Measurements from ENCODE around the gene MXRA7. TPM values are rescaled to one million over a fixed set of nuclear protein-coding genes. Genes with fewer than 3 reads are reported as not detected.
"Not testable (repeated sequence)": the region's sequence is repeated elsewhere in the genome, so short reads cannot be mapped to it uniquely, and the experiment has no call there.

Gene MXRA7
- total RNA-seq, 2 experiments from 2014 or later = 11.4 to 12.1 TPM

DNA sequence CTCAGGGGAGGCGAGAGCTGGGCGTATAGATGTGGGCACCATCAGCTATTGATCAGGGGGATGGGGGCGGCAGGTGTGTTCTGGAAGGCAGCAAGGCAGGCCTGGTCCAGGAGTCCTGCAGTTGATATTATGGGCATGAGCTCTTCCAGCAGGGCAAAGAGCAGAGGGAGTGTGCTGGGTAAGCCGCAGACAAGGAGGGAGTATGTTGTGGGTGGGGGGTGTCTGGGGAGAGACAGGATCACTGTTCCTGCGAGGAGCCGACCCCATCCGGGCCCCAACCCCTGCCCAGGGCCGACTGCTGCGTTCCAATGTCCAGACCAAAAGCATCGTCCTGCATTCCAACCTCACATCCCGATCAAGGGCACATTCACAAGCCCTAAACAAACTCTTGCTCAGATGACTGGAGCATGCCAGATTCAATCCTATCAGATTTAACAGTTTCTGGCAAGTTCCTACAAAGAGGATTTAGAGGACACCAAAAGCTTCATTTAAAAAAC is 9.2 kb downstream of the MXRA7 start:
- H3K4me3 ChIP-seq (ENCODE audit: low read length) = no peak overlapping the region
- intact Hi-C loops (cut with DNase I, micrococcal nuclease) = no loop called here
- TF ChIP-seq, protein P1, sequence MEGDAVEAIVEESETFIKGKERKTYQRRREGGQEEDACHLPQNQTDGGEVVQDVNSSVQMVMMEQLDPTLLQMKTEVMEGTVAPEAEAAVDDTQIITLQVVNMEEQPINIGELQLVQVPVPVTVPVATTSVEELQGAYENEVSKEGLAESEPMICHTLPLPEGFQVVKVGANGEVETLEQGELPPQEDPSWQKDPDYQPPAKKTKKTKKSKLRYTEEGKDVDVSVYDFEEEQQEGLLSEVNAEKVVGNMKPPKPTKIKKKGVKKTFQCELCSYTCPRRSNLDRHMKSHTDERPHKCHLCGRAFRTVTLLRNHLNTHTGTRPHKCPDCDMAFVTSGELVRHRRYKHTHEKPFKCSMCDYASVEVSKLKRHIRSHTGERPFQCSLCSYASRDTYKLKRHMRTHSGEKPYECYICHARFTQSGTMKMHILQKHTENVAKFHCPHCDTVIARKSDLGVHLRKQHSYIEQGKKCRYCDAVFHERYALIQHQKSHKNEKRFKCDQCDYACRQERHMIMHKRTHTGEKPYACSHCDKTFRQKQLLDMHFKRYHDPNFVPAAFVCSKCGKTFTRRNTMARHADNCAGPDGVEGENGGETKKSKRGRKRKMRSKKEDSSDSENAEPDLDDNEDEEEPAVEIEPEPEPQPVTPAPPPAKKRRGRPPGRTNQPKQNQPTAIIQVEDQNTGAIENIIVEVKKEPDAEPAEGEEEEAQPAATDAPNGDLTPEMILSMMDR (IDR thresholded peaks at IDR 0.05) = no peak
- Mint-ChIP-seq H3K36me3 (ENCODE audit: low read depth) (no peaks in the 10 kb centered on the region), H3K4me3 (no peak overlapping the region), H3K27ac (no peak overlapping the region), H3K27me3 (no peaks in the 10 kb centered on the region), H3K4me1 (ENCODE audit: low read depth) (no peaks in the 10 kb centered on the region), H3K9me3 (no peaks in the 10 kb centered on the region)
- H3K36me3 ChIP-seq (ENCODE audit: insufficient read depth, low read length) = no peaks in the 10 kb centered on the region
- H3K27ac ChIP-seq (ENCODE audit: low read depth in 1 of 2, low read length in 2 of 2) = no peak overlapping the region
- DNase-seq (no peak), ATAC-seq (ENCODE audit: poor library complexity) (no peak)
- POLR2A ChIA-PET = no interaction called here
- CTCF ChIA-PET = no interaction called here
- H3K4me1 ChIP-seq (ENCODE audit: insufficient read depth, low read length) = peaks cover 3% of the 10 kb centered on the region
- no peaks in the 10 kb centered on the region for H3K27me3 ChIP-seq (ENCODE audit: control insufficient read depth in 1 of 2, insufficient read depth in 2 of 2, low read length in 2 of 2)
- no peaks in the 10 kb centered on the region for H3K9me3 ChIP-seq (ENCODE audit: control insufficient read depth in 1 of 2, insufficient read depth in 1 of 2, low read length in 2 of 2)

DNA sequence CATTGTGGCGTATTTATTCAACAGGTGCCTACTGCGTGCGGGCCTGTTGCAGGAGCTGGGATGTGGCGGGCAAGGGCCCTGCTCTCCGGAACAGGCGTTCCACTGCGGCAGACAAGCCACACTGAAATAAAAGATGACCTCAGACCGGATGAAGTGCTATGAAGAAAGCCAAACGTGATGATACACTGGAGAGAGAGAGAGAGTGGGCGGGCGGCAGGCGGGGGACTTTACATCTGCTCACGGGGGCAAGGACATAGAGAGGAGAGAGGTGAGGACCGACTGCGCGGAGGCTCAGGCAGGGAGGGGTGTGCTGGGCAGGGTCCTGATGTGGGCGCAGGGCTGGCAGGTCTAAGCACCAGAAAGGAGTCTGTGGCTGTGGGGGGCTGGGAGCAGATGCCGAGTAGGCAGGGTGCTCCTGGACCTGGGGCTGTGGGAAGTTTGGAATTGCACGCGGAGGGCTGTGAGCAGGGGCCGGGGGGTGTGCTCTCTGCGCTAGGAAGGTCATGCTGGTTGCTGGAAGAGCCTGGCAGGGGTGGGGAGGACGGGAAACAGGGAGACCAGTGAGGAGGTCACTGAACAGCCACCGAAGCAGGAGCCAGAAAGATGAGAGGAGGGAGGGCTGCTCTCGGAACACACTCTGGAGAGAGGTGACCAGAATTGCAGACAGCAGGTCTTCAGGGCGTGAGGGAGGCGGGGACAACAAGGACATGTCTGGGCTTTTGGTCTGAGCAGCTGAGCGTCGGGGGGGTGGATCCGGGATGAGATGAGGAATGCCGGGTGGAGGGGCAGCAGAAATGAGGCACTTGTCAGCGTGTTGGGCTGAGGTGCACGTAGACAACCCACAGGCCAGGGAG is 9.9 kb downstream of the MXRA7 start:
- Histone ChIP-seq H3K4me1 (ENCODE audit: insufficient read depth, low read length) (peaks cover 3% of the 10 kb centered on the region), H3K27ac (ENCODE audit: low read depth in 1 of 2, low read length in 2 of 2) (no peak overlapping the region), H3K9me3 (ENCODE audit: control insufficient read depth in 1 of 2, insufficient read depth in 1 of 2, low read length in 2 of 2) (no peaks in the 10 kb centered on the region), H3K4me3 (ENCODE audit: low read length) (no peak overlapping the region), H3K27me3 (ENCODE audit: control insufficient read depth in 1 of 2, insufficient read depth in 2 of 2, low read length in 2 of 2) (no peaks in the 10 kb centered on the region), H3K36me3 (ENCODE audit: insufficient read depth, low read length) (no peaks in the 10 kb centered on the region)
- DNase-seq = peak in 3 of 14 experiments; percentile 34 to 60 (median 48)
- ChIA-PET POLR2A (no interaction called here), CTCF (no interaction called here)
- Mint-ChIP-seq H3K9me3 (no peaks in the 10 kb centered on the region), H3K27me3 (no peaks in the 10 kb centered on the region), H3K36me3 (ENCODE audit: low read depth) (no peaks in the 10 kb centered on the region), H3K4me1 (ENCODE audit: low read depth) (no peaks in the 10 kb centered on the region), H3K4me3 (no peak overlapping the region), H3K27ac (peak overlapping the region; percentile 4)
- intact Hi-C loops (cut with DNase I, micrococcal nuclease) = no loop called here
- no peak for ATAC-seq (ENCODE audit: poor library complexity)
- TF ChIP-seq, protein P1 (IDR thresholded peaks at IDR 0.05) = no peak

DNA sequence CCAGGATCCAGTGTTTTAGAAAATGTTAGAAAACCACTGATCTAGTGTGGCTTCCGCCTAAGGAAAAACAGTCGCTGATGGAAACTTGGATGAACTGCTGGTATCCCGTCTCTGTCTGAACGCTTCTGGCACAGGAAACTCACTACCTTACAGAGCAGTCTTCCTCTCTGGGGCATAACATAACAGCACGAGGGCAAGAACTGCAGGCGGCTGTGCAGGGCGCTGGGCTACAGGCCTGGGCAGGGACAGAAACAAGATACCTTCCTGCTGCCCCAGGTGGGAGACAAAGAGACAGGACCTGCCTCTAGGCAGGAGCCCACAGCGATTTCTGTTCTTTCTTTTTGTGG is 10.5 kb downstream of the MXRA7 start:
- ATAC-seq (ENCODE audit: poor library complexity) = no peak
- TF ChIP-seq, protein P1 (IDR thresholded peaks at IDR 0.05) = no peak
- H3K4me1 Mint-ChIP-seq (ENCODE audit: low read depth) = no peaks in the 10 kb centered on the region
- peak overlapping the region; percentile 4 for H3K27ac Mint-ChIP-seq
- no peak overlapping the region for H3K4me3 ChIP-seq (ENCODE audit: low read length)
- H3K36me3 Mint-ChIP-seq (ENCODE audit: low read depth) = no peaks in the 10 kb centered on the region
- ChIA-PET POLR2A (no interaction called here), CTCF (no interaction called here)
- H3K27ac ChIP-seq (ENCODE audit: low read depth in 1 of 2, low read length in 2 of 2) = no peak overlapping the region
- no peaks in the 10 kb centered on the region for H3K27me3 Mint-ChIP-seq
- no peaks in the 10 kb centered on the region for H3K9me3 ChIP-seq (ENCODE audit: control insufficient read depth in 1 of 2, insufficient read depth in 1 of 2, low read length in 2 of 2)
- H3K27me3 ChIP-seq (ENCODE audit: control insufficient read depth in 1 of 2, insufficient read depth in 2 of 2, low read length in 2 of 2) = no peaks in the 10 kb centered on the region
- no peaks in the 10 kb centered on the region for H3K9me3 Mint-ChIP-seq
- no peak overlapping the region for H3K4me3 Mint-ChIP-seq
- intact Hi-C loops (cut with DNase I, micrococcal nuclease) = no loop called here
- H3K4me1 ChIP-seq (ENCODE audit: insufficient read depth, low read length) = peaks cover 3% of the 10 kb centered on the region
- DNase-seq = no peak
- H3K36me3 ChIP-seq (ENCODE audit: insufficient read depth, low read length) = no peaks in the 10 kb centered on the region

DNA sequence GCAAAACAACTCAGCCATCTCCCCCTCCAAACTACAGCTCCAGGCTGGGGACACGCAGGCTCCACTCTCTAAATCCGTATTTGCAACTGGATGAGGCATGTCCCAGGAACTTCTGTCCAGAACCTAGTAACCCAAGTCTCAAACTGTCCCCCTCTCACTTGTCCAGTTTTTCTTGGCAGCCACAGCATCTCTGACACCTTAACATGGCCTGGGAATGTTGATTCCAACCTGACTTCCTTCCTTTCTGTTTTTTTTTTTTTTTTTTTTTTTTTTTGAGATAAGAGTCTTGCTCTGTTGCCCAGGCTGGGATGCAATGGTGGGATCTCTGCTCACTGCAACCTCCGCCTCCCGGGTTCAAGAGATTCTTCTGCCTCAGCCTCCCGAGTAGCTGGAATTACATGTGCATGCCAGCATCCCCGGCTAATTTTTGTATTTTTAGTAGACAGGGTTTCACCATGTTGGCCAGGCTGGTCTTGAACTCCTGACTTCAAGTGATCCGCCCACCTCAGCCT is 12.2 kb downstream of the MXRA7 start:
- CTCF ChIA-PET; H3K4me3 ChIP-seq (ENCODE audit: low read length); H3K36me3 Mint-ChIP-seq (ENCODE audit: low read depth); DNase-seq; intact Hi-C loops (cut with DNase I, micrococcal nuclease); H3K4me1 Mint-ChIP-seq (ENCODE audit: low read depth); H3K27ac ChIP-seq (ENCODE audit: low read depth in 1 of 2, low read length in 2 of 2); POLR2A ChIA-PET; ATAC-seq (ENCODE audit: poor library complexity); H3K27ac Mint-ChIP-seq; H3K27me3 Mint-ChIP-seq; H3K36me3 ChIP-seq (ENCODE audit: insufficient read depth, low read length); H3K4me3 Mint-ChIP-seq; H3K9me3 Mint-ChIP-seq; H3K27me3 ChIP-seq (ENCODE audit: control insufficient read depth in 1 of 2, insufficient read depth in 2 of 2, low read length in 2 of 2); H3K4me1 ChIP-seq (ENCODE audit: insufficient read depth, low read length); H3K9me3 ChIP-seq (ENCODE audit: control insufficient read depth in 1 of 2, insufficient read depth in 1 of 2, low read length in 2 of 2): not testable (repeated sequence)

All from CD4-positive, alpha-beta T cell (primary cell).